ENCODE measurements around the gene TTLL13.
"Not testable (repeated sequence)": the region's sequence is repeated elsewhere in the genome, so short reads cannot be mapped to it uniquely, and the experiment has no call there.

Gene TTLL13

DNA sequence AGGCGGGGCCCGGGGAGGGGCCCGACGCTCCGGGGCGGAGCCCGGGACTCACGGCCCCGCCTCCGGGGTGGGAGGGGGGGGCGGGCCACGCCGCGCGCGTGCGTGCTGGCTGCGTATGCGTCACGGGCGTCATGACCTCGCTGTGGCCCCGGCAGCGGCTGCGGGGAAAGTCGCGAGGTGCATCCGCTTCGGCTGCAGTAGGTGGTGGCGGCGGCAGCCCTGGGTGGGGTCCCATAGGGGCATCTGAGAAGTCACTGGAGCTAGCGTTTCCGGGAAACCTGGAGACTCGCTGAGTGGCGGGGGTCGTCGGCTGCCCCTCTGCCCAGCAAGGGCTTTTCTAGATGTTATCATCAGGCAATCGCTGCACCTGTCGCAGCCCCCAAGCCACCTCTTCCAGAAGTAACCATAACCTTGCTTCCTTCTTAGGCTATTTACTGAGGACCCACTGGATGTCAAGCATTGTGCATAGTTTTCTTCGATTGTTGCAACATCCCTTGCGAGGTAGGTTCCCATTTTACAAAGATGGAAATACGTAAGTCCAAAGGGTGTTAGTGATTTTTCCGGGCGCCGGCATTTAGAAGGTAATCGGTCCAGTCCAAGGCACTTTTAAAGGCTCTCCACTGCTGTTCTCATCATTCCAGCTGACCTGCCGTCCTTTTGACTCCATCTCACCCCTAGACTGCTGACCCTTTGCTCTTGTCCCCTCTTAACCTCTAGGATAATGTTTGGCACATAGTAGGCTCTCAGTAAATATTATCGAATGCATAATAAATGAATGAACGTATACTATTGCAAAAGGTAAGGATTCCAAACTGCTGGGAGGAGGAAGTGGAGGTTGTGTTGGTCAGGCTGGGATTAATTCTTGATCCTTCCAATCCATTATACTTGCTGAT lies 15.0 kb upstream of the TTLL13 start, which contains the start of gene GDPGP1:
Gene GDPGP1 (plus strand): TSS at position 114 of the 893 bp plus-strand sequence. CDS start 6,700 bp downstream, outside the sequence.
- DNase-seq (ENCODE audit: low spot score): peak; percentile 89

GRCh38 chr15:90239371-90239770 lies 10.0 kb upstream of the TTLL13 start:
- no peak for DNase-seq (ENCODE audit: low spot score)

DNA sequence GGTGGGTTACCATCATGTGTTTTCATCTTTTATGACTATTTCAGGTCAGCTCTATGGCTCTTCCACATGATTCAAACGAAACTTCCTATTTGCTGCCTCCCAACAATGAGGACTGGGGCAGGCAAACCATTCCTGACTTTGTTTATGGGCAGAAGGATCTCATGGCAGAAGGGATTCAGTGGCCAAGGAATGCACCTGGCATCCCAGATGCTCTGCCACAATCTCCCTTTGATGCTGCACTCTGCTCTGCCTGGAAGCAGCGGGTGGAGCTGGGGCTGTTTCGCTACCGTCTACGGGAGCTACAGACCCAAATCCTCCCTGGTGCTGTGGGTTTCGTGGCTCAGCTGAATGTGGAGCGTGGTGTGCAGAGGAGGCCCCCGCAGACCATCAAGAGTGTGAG lies 8.5 kb upstream of the TTLL13 start:
- DNase-seq (ENCODE audit: low spot score): no peak

- no peak for DNase-seq (ENCODE audit: low spot score)
Measured at GRCh38 chr15:90241343-90242192, 7.8 kb upstream of the TTLL13 start.

DNA sequence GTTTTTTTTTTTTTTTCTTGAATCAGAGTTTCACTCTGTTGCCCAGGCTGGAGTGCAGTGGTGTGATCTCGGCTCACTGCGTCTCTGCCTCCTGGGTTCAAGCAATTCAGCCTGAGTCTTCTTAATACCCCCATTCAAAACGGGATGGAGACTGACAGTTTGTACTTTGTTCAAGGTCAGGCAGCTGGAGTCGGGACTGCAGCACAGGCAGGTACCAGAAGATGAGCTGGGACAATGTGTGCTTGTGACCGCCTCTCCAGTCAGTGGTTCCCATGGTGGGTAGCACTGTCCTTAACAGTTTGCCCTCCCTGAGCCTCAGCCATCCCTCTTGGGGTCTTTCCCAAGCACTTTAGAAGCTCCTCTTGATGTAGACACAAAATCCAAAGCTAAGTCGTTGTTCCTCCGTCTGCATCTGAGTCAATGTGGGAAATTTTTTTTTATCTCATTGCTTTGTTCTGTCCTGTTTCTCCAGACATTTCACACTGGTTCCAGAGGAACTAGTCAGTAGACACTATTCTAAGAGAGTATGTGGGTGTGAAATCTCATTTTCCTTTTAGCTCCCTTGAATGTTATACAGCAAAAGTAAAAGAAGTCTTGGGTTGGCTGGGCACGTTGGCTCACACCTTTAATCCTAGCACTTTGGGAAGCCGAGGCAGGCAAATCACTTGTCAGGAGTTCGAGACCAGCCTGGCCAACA lies 5.3 kb upstream of the TTLL13 start:
- DNase-seq (ENCODE audit: low spot score): no peak

DNA sequence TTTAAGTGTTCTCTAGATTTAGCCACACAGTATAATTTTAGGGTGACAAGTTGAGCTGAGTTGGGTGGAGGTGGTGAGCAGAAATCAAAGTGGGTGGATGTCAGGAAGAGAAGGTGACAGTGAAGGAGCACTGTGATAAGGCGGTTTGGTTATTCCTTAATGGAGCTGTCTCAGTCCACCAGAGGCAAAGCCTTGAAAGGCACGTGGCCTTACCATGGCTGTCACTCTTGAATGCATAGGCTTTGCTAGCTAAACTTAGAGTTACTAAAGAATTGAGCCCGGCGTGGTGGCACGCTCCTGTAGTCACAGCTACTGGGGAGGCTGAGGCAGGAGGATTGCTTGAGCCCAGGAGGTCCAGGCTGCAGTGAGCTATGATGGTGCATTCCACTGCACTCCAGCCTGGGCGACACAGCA lies 560 bp upstream of the TTLL13 start:
- no peak for DNase-seq (ENCODE audit: low spot score)

DNA sequence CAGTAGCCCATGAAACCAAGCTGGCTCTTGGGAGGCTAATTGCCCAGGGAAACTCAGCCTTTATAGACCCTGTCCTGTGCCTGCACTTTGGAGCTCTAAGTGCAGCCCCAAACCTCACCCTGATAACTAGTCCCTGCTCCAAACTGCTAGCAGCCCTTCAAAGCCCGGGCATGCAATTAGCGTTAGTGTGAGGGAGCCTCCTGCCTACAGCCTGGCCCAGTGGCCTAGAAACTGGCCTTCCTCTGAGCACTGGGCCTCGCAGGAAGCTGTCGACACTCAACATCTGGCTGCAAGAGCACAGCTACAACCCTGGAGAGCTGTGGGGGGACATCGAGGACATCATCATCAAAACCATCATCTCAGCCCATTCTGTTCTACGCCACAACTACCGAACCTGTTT lies 8.4 kb downstream of the TTLL13 start:
- no peak for DNase-seq (ENCODE audit: low spot score)

GRCh38 chr15:90259524-90259923 lies 10.2 kb downstream of the TTLL13 start:
- no peak for DNase-seq (ENCODE audit: low spot score)

DNA sequence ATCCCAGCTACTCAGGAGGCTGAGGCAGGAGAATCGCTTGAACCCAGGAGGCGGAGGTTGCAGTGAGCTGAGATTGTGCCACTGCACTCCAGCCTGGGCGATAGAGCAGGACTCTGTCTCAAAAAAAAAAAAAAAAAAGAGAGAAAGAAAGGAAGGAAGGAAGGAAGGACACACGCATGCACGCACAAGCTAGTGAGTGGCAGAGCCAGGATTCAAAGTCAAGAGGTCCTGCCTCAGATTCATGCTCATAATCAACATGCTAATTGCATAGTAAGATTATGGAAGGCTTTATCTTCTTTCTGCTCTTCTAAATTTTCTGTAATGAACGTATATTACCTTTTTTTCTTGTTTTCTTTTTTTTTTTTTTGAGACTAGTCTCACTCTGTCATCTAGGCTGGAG lies 11.4 kb downstream of the TTLL13 start:
- not testable (repeated sequence) for DNase-seq (ENCODE audit: low spot score)

GRCh38 chr15:90261811-90262210 lies 12.5 kb downstream of the TTLL13 start:
- no peak for DNase-seq (ENCODE audit: low spot score)

DNA sequence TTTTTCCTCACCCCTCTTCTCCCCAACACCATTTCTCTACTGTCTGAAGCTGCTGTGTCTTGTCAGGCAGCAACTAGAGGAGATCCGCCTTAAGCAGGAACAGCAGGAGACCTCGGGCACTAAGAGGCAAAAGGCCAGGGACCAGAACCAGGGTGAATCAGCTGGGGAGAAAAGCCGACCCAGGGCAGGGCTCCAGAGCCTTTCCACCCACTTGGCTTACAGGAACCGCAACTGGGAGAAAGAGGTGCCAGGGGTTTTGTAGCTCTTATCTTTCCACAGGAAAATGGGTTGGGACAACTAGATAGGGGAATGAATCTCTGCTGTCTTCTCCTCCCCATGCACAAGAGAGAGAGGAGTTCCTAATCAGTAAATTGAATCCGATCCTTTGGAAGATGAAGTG lies 13.1 kb downstream of the TTLL13 start:
- DNase-seq (ENCODE audit: low spot score): no peak

DNA sequence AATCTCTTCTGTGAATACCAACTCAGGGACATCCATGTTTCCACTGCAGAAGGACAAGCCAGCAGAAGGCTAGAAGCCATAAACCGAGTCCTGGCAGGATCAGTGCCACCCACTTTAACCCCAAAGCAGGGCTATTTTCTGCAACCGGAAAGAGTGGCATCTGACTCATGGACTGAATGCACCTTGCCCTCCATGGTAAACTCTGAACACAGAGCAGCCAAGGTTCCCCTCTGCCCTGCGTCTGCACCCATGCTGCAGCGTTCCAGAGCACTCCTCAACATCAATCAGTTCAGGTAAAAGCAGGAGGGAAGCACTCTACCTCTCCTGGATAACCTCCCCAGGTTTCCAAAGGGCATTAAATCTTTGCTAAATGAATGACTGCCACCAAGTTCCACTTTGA lies 15.3 kb downstream of the TTLL13 start:
- DNase-seq (ENCODE audit: low spot score): no peak

DNA sequence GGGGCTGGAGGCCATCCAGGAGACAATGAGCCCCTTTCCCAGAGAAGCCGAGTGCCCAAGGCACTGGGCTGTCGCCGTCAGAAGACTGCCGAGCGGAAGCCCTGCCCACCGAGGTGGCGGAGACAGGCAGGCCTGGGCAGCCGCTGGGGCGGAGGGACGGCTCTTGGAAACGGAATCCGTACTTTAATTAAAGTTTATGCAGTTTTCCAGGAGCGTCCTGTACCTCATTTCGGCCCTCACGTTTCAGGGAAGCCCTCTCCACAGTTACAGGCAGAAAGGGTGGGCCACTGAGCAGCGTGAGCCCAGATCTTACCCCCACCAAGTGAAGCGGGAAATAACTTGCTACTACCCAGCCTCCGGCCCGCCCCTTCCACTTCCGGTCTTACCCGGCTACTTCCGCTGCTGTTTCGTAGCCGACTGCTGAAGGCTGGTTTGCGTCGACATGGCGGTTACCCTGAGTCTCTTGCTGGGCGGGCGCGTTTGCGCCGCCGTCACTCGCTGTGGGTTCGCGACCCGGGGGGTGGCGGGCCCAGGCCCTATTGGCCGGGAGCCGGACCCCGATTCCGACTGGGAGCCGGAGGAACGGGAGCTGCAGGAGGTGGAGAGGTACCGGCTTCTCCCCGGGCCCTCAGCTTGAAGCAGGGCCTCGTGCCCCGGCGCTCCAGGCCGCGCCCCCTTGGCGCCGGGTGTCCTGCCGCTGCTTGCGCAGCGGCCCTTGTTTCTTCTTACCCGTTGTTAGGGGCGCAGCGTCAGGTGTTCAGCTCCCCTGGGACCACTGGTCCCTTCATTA lies 16.1 kb downstream of the TTLL13 start, which contains the start of gene NGRN:
Gene NGRN (plus strand): TSS at position 402 of the 790 bp plus-strand sequence. CDS start 41 bp downstream, at position 443.
- DNase-seq (ENCODE audit: low spot score): peak; percentile 93

DNA sequence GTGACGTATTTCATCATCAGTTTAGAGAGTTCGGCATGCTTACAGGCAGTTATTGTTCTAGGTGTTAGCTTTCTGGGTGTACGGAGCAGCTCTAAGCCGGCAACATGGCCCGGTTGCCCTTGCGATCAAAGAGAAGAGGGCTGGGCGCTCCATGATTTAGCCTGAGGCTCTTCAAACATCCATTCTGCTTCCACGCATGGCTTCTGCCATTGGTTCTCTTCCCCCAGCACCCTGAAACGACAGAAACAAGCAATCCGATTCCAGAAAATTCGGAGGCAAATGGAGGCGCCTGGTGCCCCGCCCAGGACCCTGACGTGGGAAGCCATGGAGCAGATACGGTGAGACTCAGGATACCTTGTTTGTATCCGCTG lies 16.7 kb downstream of the TTLL13 start:
- DNase-seq (ENCODE audit: low spot score): peak; percentile 60

DNA sequence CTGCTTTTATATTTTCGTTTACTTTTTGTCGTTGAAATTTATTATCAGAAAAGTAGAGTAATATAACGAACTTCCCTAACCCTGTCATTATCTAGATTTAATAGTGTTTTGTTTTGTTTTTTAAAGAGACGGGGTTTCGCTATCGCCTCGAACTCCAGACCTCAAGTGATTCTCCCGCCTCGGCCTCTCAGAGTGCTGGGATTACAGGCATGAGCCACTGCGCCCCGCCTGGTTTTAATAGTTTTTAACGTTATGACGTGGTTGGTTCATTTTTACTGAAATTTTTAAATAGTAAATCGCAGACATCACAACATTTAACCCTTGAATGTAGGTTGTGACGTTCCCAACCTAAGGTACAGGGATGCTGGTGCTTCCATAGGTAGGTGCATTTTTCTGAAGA lies 17.1 kb downstream of the TTLL13 start:
- no peak for DNase-seq (ENCODE audit: low spot score)

DNA sequence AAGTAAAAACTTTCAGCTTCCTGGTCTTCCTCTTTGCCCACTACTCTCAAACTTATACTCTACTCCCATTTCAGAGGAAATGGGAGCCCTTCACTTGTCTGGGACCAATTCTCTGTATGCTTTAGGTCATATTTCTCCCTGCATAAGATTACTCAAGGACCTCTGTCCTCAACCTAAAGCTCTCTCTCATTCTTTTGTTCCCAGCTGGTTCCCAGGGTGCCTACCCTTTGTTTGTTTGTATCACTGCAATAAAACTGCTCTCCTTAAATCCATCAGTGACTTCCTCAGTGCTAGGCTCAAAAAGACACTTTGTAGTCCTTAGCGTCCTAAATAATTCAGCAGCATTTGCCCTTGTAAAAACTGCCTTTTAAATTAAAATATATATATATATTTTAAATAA lies 19.1 kb downstream of the TTLL13 start:
- DNase-seq (ENCODE audit: low spot score): no peak

DNA sequence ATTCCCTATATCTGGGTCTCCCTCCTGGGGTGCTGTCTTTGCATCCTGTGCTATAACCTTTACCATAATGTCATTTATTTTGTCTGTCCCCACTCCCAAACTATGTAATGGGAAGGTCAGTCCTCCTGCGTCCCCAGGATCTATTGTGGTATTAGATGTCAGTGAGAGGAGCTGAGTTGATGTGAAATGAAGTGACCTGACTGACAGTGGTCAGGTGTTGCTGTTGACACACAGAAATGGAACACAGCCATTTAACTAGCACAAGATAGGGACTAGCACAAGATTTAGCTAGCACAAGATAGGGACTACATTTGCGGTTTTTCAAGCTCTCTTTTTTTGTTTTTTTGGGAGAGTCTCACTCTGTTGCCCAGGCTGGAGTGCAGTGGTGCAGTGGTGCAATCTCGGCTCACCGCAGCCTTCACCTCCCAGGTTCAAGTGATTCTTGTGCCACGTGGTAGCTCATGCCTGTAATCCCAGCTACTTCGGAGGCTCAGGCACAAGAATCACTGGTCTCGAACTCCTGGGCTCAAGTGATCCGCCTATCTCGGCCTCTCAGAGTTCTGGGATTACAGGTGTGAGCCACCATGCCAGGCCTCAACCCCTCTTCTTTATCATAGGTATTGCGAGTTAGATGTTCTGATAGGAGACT lies 21.3 kb downstream of the TTLL13 start:
- no peak for DNase-seq (ENCODE audit: low spot score)

GRCh38 chr15:90271459-90272166 lies 22.3 kb downstream of the TTLL13 start:
- DNase-seq (ENCODE audit: low spot score): no peak

DNA sequence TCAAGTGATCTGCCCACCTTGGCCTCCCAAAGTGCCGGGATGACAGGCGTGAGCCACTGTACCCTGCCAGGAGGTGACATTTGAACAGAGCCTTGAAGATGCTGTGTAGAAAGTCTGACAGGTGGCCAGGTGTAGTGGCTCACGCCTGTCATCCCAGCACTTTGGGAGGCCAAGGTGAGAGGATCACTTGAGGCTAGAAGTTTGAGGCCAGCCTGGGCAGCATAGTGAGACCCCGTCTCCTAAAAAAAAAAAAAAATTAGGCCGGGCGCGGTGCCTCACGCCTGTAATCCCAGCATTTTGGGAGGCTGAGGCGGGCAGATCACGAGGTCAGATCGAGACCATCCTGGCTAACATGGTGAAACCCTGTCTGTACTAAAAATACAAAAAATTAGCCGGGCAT lies 29.1 kb downstream of the TTLL13 start:
- DNase-seq (ENCODE audit: low spot score): not testable (repeated sequence)

DNA sequence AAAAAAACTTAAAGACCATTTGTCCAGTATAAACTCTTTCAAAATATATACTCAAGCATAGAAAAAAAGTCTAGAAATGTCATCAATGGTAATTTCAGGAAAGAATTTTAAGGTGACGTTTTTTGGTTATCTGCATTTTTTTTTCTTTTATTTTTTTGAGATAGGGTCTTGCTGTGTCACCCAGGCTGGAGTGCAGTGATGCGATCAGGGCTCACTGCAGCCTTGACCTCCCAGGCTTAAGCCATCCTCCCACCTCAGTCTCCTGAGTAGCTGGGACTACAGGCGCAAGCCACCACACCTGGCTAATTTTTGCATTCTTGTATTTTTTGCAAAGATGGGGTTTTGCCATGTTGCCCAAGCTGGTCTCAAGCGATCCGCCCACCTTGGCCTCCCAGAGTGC lies 31.4 kb downstream of the TTLL13 start:
- not testable (repeated sequence) for DNase-seq (ENCODE audit: low spot score)

All from SK-N-DZ (cell line).